HG02852 (cell line): ENCODE data around the gene GON7.
"Not testable (repeated sequence)": the region's sequence is repeated elsewhere in the genome, so short reads cannot be mapped to it uniquely, and the experiment has no call there.

Experiments used
- ATAC-seq: cut with Tn5 transposase; IDR thresholded peaks from one replicate; pipeline ENCODE4 v1.9.1; 2021; ENCODE audit warnings: mild to moderate bottlenecking, moderate library complexity; ENCODE audit not compliant: unreplicated experiment

Gene GON7

DNA sequence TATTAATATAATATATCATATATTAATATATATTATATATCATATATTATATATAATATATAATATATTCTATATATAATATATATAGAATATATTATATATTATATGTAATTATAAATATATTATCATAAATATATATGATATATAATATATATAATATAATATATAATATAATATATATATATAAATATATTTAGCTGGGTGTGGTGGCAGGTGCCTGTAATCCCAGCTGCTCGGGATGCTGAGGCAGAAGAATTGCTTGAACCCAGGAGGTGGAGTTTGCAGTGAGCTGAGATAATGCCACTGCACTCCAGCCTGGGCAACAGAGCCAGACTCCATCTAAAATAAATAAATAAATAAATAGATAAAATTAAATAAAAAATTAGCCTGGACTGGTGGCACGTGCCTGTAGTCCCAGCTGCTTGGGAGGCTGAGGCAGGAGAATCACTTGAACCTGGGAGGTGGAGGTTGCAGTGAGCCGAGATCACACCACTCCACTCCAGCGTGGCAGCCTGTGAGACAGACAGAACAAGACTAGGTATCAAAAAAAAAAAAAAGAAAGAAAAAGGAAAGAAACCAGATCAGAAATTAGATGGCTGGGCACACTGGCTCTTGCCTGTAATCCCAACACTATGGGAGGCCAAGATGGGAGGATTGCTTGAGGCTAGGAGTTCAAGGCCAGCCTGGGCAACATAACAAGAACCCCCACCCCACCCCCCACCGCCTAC, 47.1 kb downstream of the GON7 start:
- not testable (repeated sequence) for ATAC-seq

GRCh38 chr14:93158349-93158748, 48.5 kb downstream of the GON7 start:
- ATAC-seq, result not testable (repeated sequence)

GRCh38 chr14:93156693-93157369, 50.0 kb downstream of the GON7 start:
- no peak for ATAC-seq

GRCh38 chr14:93155667-93156066, 51.2 kb downstream of the GON7 start:
- ATAC-seq, result no peak

DNA sequence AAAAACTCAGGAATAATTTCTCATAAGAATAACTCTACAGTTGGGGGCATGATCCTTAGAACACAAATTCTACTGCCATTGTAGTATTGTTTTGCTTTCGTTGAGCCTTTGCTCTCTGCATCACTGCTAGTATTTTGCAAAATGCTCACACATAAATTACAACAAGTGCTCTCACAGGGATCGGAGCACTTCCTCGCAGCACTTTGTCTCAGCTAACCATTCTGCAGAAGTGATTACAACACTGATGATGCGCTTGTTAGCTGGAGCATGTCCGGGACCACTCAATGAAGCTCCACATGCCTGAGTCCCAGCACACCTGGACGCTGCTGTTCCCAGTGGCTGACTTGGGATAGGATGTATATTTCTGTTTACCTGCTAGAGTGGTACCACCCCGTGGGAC, 53.7 kb downstream of the GON7 start:
- ATAC-seq, result no peak
